ENCODE data around the gene ORAI3. TPM values are rescaled to one million over a fixed set of nuclear protein-coding genes. Genes with fewer than 3 reads are reported as not detected.

The ORAI3 gene
- total RNA-seq, 2 experiments from 2014 or later, result 7.6 to 10.9 TPM

DNA sequence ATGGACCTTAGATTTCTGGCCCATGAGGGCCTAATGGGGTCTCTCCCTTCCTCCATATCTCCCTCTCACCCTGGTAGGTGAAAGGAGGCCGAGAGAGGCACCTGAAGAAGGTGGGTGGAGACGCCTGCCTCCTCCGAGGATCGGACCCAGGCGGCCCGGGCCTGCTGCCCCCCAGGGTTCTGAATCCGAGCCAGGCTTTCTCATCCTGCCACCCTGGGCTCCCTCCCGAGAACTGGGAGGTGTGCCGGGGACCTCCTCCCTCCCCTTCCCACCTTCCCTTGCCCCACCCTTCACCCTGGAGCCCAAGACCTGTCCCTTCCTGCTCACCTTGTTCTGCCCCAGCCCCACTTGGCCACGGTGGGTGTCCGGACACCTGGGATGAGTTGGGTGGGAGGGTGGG, 20.5 kb upstream of the ORAI3 start:
- POLR2A ChIA-PET, result interaction anchor here (0.7 to 1.0 kb wide), 2 partner anchors 14 to 21 kb away, joined by 3 read pairs; partner anchors contain the start of gene ORAI3

DNA sequence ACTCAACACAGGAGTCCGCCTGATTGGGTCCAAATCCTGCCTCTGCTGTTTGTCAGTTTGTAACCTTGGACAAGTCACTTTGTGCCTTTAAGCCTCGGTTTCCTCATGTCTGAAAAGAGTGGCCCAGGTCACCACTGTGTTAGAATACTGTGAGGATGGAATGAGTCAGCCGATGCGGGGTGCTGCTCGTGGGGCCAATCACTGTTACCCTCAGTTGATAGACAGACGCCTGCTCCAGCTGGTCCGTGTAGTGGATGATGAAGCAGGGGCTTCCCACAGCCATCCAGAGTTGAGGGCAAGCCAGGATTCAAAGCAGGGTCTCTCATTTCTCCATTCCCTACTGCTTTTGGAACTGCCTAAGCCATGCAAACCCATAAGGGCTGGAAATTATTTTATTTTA, 19.7 kb upstream of the ORAI3 start:
- peaks cover 9% of the 10 kb centered on the region for H3K4me1 Mint-ChIP-seq (ENCODE audit: low read depth)
- peak; percentile 41 for DNase-seq
- no peak for ATAC-seq
- no peaks in the 10 kb centered on the region for H3K9me3 Mint-ChIP-seq
- H3K36me3 Mint-ChIP-seq (ENCODE audit: low read depth), result peaks cover 6% of the 10 kb centered on the region
- ChIA-PET POLR2A (no interaction called here), CTCF (interaction anchor here (2.3 kb wide), 1 partner anchor 13 kb away, joined by 8 read pairs; no protein-coding TSS in a partner anchor)
- intact Hi-C loops (cut with micrococcal nuclease), result loop anchor here (10.0 kb wide), 1 partner anchor 234 kb away; the partner anchor contains the start of gene SRCAP
- TF ChIP-seq, protein P1, sequence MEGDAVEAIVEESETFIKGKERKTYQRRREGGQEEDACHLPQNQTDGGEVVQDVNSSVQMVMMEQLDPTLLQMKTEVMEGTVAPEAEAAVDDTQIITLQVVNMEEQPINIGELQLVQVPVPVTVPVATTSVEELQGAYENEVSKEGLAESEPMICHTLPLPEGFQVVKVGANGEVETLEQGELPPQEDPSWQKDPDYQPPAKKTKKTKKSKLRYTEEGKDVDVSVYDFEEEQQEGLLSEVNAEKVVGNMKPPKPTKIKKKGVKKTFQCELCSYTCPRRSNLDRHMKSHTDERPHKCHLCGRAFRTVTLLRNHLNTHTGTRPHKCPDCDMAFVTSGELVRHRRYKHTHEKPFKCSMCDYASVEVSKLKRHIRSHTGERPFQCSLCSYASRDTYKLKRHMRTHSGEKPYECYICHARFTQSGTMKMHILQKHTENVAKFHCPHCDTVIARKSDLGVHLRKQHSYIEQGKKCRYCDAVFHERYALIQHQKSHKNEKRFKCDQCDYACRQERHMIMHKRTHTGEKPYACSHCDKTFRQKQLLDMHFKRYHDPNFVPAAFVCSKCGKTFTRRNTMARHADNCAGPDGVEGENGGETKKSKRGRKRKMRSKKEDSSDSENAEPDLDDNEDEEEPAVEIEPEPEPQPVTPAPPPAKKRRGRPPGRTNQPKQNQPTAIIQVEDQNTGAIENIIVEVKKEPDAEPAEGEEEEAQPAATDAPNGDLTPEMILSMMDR (IDR thresholded peaks at IDR 0.05), result no peak
- no peak overlapping the region for H3K27ac Mint-ChIP-seq
- H3K27me3 Mint-ChIP-seq, result no peaks in the 10 kb centered on the region
- H3K4me3 Mint-ChIP-seq, result no peak overlapping the region

More for the DNA sequence above, 20.5 kb upstream of the ORAI3 start:
- Mint-ChIP-seq H3K27ac (no peak overlapping the region), H3K36me3 (ENCODE audit: low read depth) (peaks cover 6% of the 10 kb centered on the region), H3K27me3 (no peaks in the 10 kb centered on the region), H3K4me3 (no peak overlapping the region), H3K9me3 (no peaks in the 10 kb centered on the region), H3K4me1 (ENCODE audit: low read depth) (peaks cover 9% of the 10 kb centered on the region)
- ATAC-seq (no peak), DNase-seq (no peak)
- TF ChIP-seq, protein P1 (IDR thresholded peaks at IDR 0.05), result no peak
- CTCF ChIA-PET, result interaction anchor here (2.3 kb wide), 1 partner anchor 14 kb away, joined by 8 read pairs; no protein-coding TSS in a partner anchor
- intact Hi-C loops (cut with micrococcal nuclease), result loop anchor here (10.0 kb wide), 1 partner anchor 234 kb away; the partner anchor contains the start of gene SRCAP

DNA sequence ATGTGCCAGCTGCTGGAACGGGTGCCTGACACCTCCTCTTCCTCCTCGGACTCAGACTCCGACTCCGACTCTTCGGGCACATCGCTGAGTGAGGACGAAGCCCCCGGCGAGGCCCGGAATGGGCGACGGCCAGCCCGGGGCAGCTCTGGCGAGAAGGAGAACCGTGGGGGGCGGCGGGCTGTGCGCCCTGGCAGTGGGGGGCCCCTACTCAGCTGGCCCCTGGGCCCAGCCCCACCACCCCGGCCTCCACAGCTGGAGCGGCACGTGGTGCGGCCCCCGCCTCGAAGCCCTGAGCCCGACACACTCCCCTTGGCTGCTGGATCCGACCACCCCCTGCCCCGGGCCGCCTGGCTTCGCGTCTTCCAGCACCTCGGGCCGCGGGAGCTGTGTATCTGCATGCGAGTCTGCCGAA, 18.7 kb upstream of the ORAI3 start:
- Mint-ChIP-seq H3K27ac (no peak overlapping the region), H3K4me1 (ENCODE audit: low read depth) (peaks cover 10% of the 10 kb centered on the region), H3K4me3 (no peak overlapping the region), H3K27me3 (no peaks in the 10 kb centered on the region), H3K36me3 (ENCODE audit: low read depth) (peaks cover 6% of the 10 kb centered on the region), H3K9me3 (no peaks in the 10 kb centered on the region)
- POLR2A ChIA-PET, result no interaction called here
- TF ChIP-seq, protein P1 (IDR thresholded peaks at IDR 0.05), result no peak
- ATAC-seq (no peak), DNase-seq (no peak)
- intact Hi-C loops (cut with micrococcal nuclease), result no loop called here
- CTCF ChIA-PET, result no interaction called here

GRCh38 chr16:30931068-30931650, 17.7 kb upstream of the ORAI3 start:
- Mint-ChIP-seq H3K27ac (no peak overlapping the region), H3K4me1 (ENCODE audit: low read depth) (peaks cover 9% of the 10 kb centered on the region), H3K9me3 (no peaks in the 10 kb centered on the region), H3K36me3 (ENCODE audit: low read depth) (peaks cover 8% of the 10 kb centered on the region), H3K4me3 (no peak overlapping the region), H3K27me3 (no peaks in the 10 kb centered on the region)
- no peak for DNase-seq
- ChIA-PET CTCF (interaction anchor here (3.5 kb wide), 1 partner anchor 11 kb away, joined by 19 read pairs; no protein-coding TSS in a partner anchor), POLR2A (no interaction called here)
- TF ChIP-seq, protein P1 (IDR thresholded peaks at IDR 0.05), result no peak
- intact Hi-C loops (cut with micrococcal nuclease), result no loop called here
- no peak for ATAC-seq

DNA sequence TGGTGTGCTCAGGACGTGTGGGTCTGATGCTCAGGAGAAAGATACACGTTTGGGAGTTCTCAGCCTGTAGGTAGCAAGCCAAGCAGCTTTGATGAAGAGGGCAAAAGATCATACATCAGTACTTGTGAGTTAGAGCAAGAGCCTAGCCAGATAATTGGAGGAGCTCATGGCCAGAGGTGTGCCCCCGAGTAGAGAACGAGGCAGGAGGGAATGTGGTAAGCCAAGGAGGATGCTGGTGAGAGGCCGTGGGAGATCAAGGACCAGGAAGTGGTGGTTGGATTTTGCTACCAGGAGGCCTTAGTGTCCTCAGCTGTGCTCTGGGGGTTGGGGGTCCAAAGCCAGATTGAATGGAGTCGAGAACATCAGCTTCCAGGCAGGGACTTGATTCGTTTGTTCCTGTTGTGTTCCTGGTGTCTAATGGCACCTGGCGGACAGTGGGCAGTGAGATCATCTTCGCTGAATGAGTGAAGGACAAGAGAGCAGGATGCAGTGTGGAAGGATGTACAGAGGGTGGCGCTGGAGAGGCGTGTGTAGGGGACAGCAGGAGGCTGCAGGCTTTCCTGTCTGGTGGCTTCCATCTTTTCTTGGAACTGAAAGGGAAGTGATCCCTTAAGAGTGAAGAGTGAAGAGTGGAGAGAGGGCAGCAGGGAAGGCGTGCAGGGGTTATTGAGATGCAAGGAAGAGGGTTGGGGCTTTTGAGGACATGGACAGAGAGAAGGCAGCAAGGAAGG, 13.9 kb upstream of the ORAI3 start:
- TF ChIP-seq, protein P1 (IDR thresholded peaks at IDR 0.05), result peak; percentile 69
- peak; percentile 97 for ATAC-seq
- intact Hi-C loops (cut with micrococcal nuclease), result no loop called here
- ChIA-PET CTCF (interaction anchor here (0.9 to 3.5 kb wide), 9 partner anchors 7 to 63 kb away, joined by 3 to 19 read pairs (median 8); partner anchors contain the start of gene ORAI3), POLR2A (interaction anchor here (0.6 to 2.5 kb wide), 5 partner anchors 9 to 300 kb away, joined by 3 to 7 read pairs (median 4); no protein-coding TSS in a partner anchor)
- peaks cover 16% of the 10 kb centered on the region for H3K4me1 Mint-ChIP-seq (ENCODE audit: low read depth)
- peaks cover 9% of the 10 kb centered on the region for H3K36me3 Mint-ChIP-seq (ENCODE audit: low read depth)
- H3K9me3 Mint-ChIP-seq, result no peaks in the 10 kb centered on the region
- H3K4me3 Mint-ChIP-seq, result no peak overlapping the region
- peak overlapping the region; percentile 29 for H3K27ac Mint-ChIP-seq
- peak; percentile 72 for DNase-seq
- H3K27me3 Mint-ChIP-seq, result no peaks in the 10 kb centered on the region
